ENCODE data around the gene GLYR1. TPM values are rescaled to one million over a fixed set of nuclear protein-coding genes. Genes with fewer than 3 reads are reported as not detected.

Gene GLYR1
- total RNA-seq, 1 experiment from 2014 or later = 67.3 TPM

- POLR2A ChIA-PET = interaction anchor here (0.6 to 4.8 kb wide), 27 partner anchors 9 to 330 kb away, joined by 3 to 64 read pairs (median 4); partner anchors contain the start of genes ANKS3, DNAAF8, GLYR1 and NAGPA
- intact Hi-C loops (cut with micrococcal nuclease) = loop anchor here (1.0 to 2.0 kb wide), 2 partner anchors 78 to 188 kb away; partner anchors contain the start of genes GLYR1 and UBN1
- H3K36me3 Mint-ChIP-seq (ENCODE audit: insufficient read depth, unreplicated experiment) = peaks cover 15% of the 10 kb centered on the region
- peaks cover 5% of the 10 kb centered on the region for H3K4me1 Mint-ChIP-seq (ENCODE audit: insufficient read depth, unreplicated experiment)
- no TSS peak for BruUV-seq (replicated peaks)
- TF ChIP-seq CTCF (IDR thresholded peaks at IDR 0.05; ENCODE audit: unreplicated experiment) = no peak
- no peaks in the 10 kb centered on the region for H3K9me3 Mint-ChIP-seq (ENCODE audit: unreplicated experiment)
- peak; percentile 97 for DNase-seq (ENCODE audit: unreplicated experiment)
- H3K27ac Mint-ChIP-seq (ENCODE audit: low read depth, unreplicated experiment) = peak overlapping the region; percentile 95
- peak overlapping the region; percentile 90 for H3K4me3 Mint-ChIP-seq (ENCODE audit: unreplicated experiment)
- no peaks in the 10 kb centered on the region for H3K27me3 Mint-ChIP-seq (ENCODE audit: insufficient read depth, unreplicated experiment)
- CTCF ChIA-PET = interaction anchor here (0.6 to 1.2 kb wide), 4 partner anchors 32 to 149 kb away, joined by 3 to 4 read pairs (median 3); partner anchors contain the start of genes ANKS3 and DNAAF8
These were observed 78.4 kb downstream of the GLYR1 start for GRCh38 chr16:4768549-4769305.

GRCh38 chr16:4767872-4768548 lies 79.1 kb downstream of the GLYR1 start:
- intact Hi-C loops (cut with micrococcal nuclease) = loop anchor here (1.0 to 2.0 kb wide), 4 partner anchors 34 to 188 kb away; partner anchors contain the start of genes ANKS3, DNAAF8, GLYR1 and ROGDI
- H3K4me1 Mint-ChIP-seq (ENCODE audit: insufficient read depth, unreplicated experiment) = peaks cover 5% of the 10 kb centered on the region
- BruUV-seq (replicated peaks) = TSS peak; percentile 24
- no peaks in the 10 kb centered on the region for H3K27me3 Mint-ChIP-seq (ENCODE audit: insufficient read depth, unreplicated experiment)
- ChIA-PET POLR2A (interaction anchor here (0.7 to 4.8 kb wide), 26 partner anchors 8 to 304 kb away, joined by 3 to 64 read pairs (median 4); partner anchors contain the start of genes ANKS3, DNAAF8, NUDT16L1 and ROGDI), CTCF (interaction anchor here (0.6 to 1.2 kb wide), 3 partner anchors 32 to 150 kb away, joined by 3 to 4 read pairs (median 3); partner anchors contain the start of genes ANKS3 and DNAAF8)
- TF ChIP-seq CTCF (IDR thresholded peaks at IDR 0.05; ENCODE audit: unreplicated experiment) = no peak
- H3K4me3 Mint-ChIP-seq (ENCODE audit: unreplicated experiment) = peak overlapping the region; percentile 90
- peak overlapping the region; percentile 95 for H3K27ac Mint-ChIP-seq (ENCODE audit: low read depth, unreplicated experiment)
- peak; percentile 53 for DNase-seq (ENCODE audit: unreplicated experiment)
- peaks cover 23% of the 10 kb centered on the region for H3K36me3 Mint-ChIP-seq (ENCODE audit: insufficient read depth, unreplicated experiment)
- H3K9me3 Mint-ChIP-seq (ENCODE audit: unreplicated experiment) = no peaks in the 10 kb centered on the region

- BruUV-seq (replicated peaks) = no TSS peak
- CTCF ChIA-PET = interaction anchor here (0.7 kb wide), 1 partner anchor 119 kb away, joined by 4 read pairs; no protein-coding TSS in a partner anchor
- intact Hi-C loops (cut with micrococcal nuclease) = loop anchor here (1.0 to 2.0 kb wide), 2 partner anchors 33 to 36 kb away; partner anchors contain the start of genes ANKS3, DNAAF8 and ROGDI
- H3K36me3 Mint-ChIP-seq (ENCODE audit: insufficient read depth, unreplicated experiment) = peaks cover 31% of the 10 kb centered on the region
- peak; percentile 95 for DNase-seq (ENCODE audit: unreplicated experiment)
- H3K4me1 Mint-ChIP-seq (ENCODE audit: insufficient read depth, unreplicated experiment) = peaks cover 5% of the 10 kb centered on the region
- H3K4me3 Mint-ChIP-seq (ENCODE audit: unreplicated experiment) = peak within 1 kb of the TSS; percentile 90
- POLR2A ChIA-PET = interaction anchor here (0.7 to 4.8 kb wide), 12 partner anchors 9 to 198 kb away, joined by 3 to 64 read pairs (median 6); partner anchors contain the start of genes ANKS3, DNAAF8 and ROGDI
- peak within 1 kb of the TSS; percentile 95 for H3K27ac Mint-ChIP-seq (ENCODE audit: low read depth, unreplicated experiment)
- H3K9me3 Mint-ChIP-seq (ENCODE audit: unreplicated experiment) = no peaks in the 10 kb centered on the region
- H3K27me3 Mint-ChIP-seq (ENCODE audit: insufficient read depth, unreplicated experiment) = no peaks in the 10 kb centered on the region
- TF ChIP-seq CTCF (IDR thresholded peaks at IDR 0.05; ENCODE audit: unreplicated experiment) = no peak
These were observed 80.0 kb downstream of the GLYR1 start, which contains the start of gene ZNF500 for GRCh38 chr16:4766875-4767628. Gene ZNF500, minus strand, starts transcription at chr16:4767162. Its CDS starts 1,184 bp downstream, at chr16:4765978.

All from MCF 10A (cell line).